ENCODE measurements around the gene MYH14.

DNA sequence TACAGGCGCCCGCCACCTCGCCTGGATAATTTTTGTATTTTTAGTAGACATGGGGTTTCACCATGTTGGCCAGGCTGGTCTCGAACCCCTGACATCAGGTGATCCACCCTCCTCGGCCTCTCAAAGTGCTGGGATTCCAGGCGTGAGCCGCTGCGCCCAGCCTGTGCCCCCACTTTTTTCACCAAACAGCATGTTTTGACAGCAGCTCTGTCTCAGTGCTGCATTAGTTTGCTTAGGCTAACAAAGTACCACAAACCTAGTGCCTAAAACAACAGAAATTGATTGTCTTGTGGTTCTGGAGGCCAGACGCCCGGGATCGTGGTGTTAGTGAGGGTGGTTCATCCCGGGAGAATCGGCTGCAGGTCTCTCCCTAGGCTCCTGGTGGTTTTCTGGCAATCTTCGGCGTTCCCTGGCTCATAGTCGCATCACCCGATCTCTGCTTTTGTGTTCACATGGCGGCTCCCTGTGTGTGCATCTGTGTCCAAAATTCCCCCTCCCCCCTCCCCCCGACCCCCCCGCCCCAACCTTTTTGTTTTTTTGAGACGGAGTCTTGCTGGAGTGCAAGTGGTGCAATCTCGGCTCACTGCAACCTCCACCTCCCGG is 30.0 kb downstream of the MYH14 start:
- TF ChIP-seq, protein P1, sequence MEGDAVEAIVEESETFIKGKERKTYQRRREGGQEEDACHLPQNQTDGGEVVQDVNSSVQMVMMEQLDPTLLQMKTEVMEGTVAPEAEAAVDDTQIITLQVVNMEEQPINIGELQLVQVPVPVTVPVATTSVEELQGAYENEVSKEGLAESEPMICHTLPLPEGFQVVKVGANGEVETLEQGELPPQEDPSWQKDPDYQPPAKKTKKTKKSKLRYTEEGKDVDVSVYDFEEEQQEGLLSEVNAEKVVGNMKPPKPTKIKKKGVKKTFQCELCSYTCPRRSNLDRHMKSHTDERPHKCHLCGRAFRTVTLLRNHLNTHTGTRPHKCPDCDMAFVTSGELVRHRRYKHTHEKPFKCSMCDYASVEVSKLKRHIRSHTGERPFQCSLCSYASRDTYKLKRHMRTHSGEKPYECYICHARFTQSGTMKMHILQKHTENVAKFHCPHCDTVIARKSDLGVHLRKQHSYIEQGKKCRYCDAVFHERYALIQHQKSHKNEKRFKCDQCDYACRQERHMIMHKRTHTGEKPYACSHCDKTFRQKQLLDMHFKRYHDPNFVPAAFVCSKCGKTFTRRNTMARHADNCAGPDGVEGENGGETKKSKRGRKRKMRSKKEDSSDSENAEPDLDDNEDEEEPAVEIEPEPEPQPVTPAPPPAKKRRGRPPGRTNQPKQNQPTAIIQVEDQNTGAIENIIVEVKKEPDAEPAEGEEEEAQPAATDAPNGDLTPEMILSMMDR (IDR thresholded peaks at IDR 0.05) = no peak
- TF ChIP-seq POLR2A (IDR thresholded peaks at IDR 0.05) = no peak
